HEK293 (cell line): ENCODE measurements around the gene PCDH15.
A peak's percentile ranks its signal among the peaks of the same experiment; 100 is the strongest.
"Not testable (repeated sequence)": the region's sequence is repeated elsewhere in the genome, so short reads cannot be mapped to it uniquely, and the experiment has no call there.

Experiments
- CTCF ChIA-PET: fragments of 350-600 bp; formaldehyde crosslinking; extraction: SDS; loops from one replicate; lab custom pipeline; 2021; ENCODE audit warnings: antibody characterized with exemption; lab: Yijun Ruan, JAX
- POLR2A ChIA-PET: fragments of 300-600 bp; formaldehyde crosslinking; extraction: SDS; loops from one replicate; lab custom pipeline; 2020; ENCODE audit warnings: antibody characterized with exemption, inconsistent platforms; lab: Yijun Ruan, JAX
- H3K27ac ChIP-seq: fragments of 200-500 bp; sonication (Bioruptor generic); 2 replicates; pipeline ENCODE4 v1.5.1; 2014; ENCODE audit warnings: low read depth, low read length, control low read depth, inconsistent platforms; ENCODE audit errors: extremely low read depth
- H3K36me3 ChIP-seq, 2 experiments: fragments of 200-500 bp in 1 of 2; sonication (Bioruptor generic) in 1 of 2; 1 replicate in 1 of 2; 2 replicates in 1 of 2; pipeline ENCODE4 v1.5.1; 2014 to 2017; ENCODE audit warnings: inconsistent platforms in 2 of 2, low read length in 2 of 2; ENCODE audit not compliant: control insufficient read depth in 2 of 2, insufficient read depth in 1 of 2
- H3K4me1 ChIP-seq: fragments of 200-500 bp; sonication (Bioruptor generic); 2 replicates; pipeline ENCODE4 v1.5.1; 2014; ENCODE audit warnings: mild to moderate bottlenecking, low read length, inconsistent platforms; ENCODE audit not compliant: control insufficient read depth, insufficient read depth
- H3K4me3 ChIP-seq: 2 replicates; pipeline ENCODE4 v1.5.1; 2011; ENCODE audit warnings: low read depth, mild to moderate bottlenecking, control low read depth, low read length, moderate library complexity
- H3K9me3 ChIP-seq: fragments of 200-500 bp; sonication (Bioruptor generic); 2 replicates; pipeline ENCODE4 v1.5.1; 2014; ENCODE audit warnings: low read depth, low read length, inconsistent platforms; ENCODE audit not compliant: control insufficient read depth, insufficient read depth
- BCL11B ChIP-seq: fragments of 450-650 bp; formaldehyde crosslinking; IDR thresholded peaks from 2 replicates; pipeline ENCODE4 v1.5.1; 2016; ENCODE audit warnings: low read depth, missing biosample characterization, missing genetic modification characterization
- GLI4 ChIP-seq: fragments of 450-650 bp; formaldehyde crosslinking; IDR thresholded peaks from 2 replicates; pipeline ENCODE4 v1.5.1; 2016; ENCODE audit warnings: missing biosample characterization, missing genetic modification characterization
- HIC1 ChIP-seq: fragments of 450-650 bp; formaldehyde crosslinking; IDR thresholded peaks from 2 replicates; pipeline ENCODE4 v1.5.1; 2016; ENCODE audit warnings: missing biosample characterization, missing genetic modification characterization
- KLF10 ChIP-seq: fragments of 450-650 bp; IDR thresholded peaks from 2 replicates; pipeline ENCODE4 v1.5.1; 2018; ENCODE audit warnings: missing biosample characterization, mild to moderate bottlenecking, missing genetic modification characterization
- ZEB2 ChIP-seq: fragments of 450-650 bp; formaldehyde crosslinking; IDR thresholded peaks from 2 replicates; pipeline ENCODE4 v1.5.1; 2016; ENCODE audit warnings: missing biosample characterization, missing genetic modification characterization
- ZFP41 ChIP-seq: fragments of 450-650 bp; formaldehyde crosslinking; IDR thresholded peaks from 2 replicates; pipeline ENCODE4 v1.5.1; 2016; ENCODE audit warnings: missing biosample characterization, missing genetic modification characterization, borderline replicate concordance
- ZNF169 ChIP-seq: fragments of 450-650 bp; formaldehyde crosslinking; IDR thresholded peaks from 2 replicates; pipeline ENCODE4 v1.5.1; 2016; ENCODE audit warnings: missing biosample characterization, missing genetic modification characterization
- ZNF221 ChIP-seq: fragments of 450-650 bp; formaldehyde crosslinking; IDR thresholded peaks from 2 replicates; pipeline ENCODE4 v1.5.1; 2017; ENCODE audit warnings: missing biosample characterization, missing genetic modification characterization, borderline replicate concordance
- ZNF24 ChIP-seq: fragments of 450-650 bp; formaldehyde crosslinking; IDR thresholded peaks from 2 replicates; pipeline ENCODE4 v1.5.1; 2016; ENCODE audit warnings: missing biosample characterization, missing genetic modification characterization
- ZNF335 ChIP-seq: fragments of 450-650 bp; formaldehyde crosslinking; conservative IDR thresholded peaks from 2 replicates; pipeline ENCODE4 v1.5.1; 2016; ENCODE audit warnings: missing biosample characterization, missing genetic modification characterization
- ZNF433 ChIP-seq: fragments of 450-650 bp; formaldehyde crosslinking; IDR thresholded peaks from 2 replicates; pipeline ENCODE4 v1.5.1; 2016; ENCODE audit warnings: missing biosample characterization, missing genetic modification characterization, low read depth
- ZNF544 ChIP-seq: fragments of 450-650 bp; formaldehyde crosslinking; IDR thresholded peaks from 2 replicates; pipeline ENCODE4 v1.5.0; 2017; ENCODE audit warnings: missing biosample characterization, missing genetic modification characterization
- ZNF548 ChIP-seq: fragments of 450-650 bp; formaldehyde crosslinking; IDR thresholded peaks from 2 replicates; pipeline ENCODE4 v1.5.1; 2016; ENCODE audit warnings: missing biosample characterization, missing genetic modification characterization
- ZNF610 ChIP-seq: fragments of 450-650 bp; formaldehyde crosslinking; IDR thresholded peaks from 2 replicates; pipeline ENCODE4 v1.5.1; 2016; ENCODE audit warnings: missing biosample characterization, missing genetic modification characterization, borderline replicate concordance
- ZNF654 ChIP-seq: fragments of 450-650 bp; formaldehyde crosslinking; IDR thresholded peaks from 2 replicates; pipeline ENCODE4 v1.5.1; 2016; ENCODE audit warnings: low read depth, missing biosample characterization, missing genetic modification characterization
- ZNF747 ChIP-seq: fragments of 450-650 bp; formaldehyde crosslinking; IDR thresholded peaks from 2 replicates; pipeline ENCODE4 v1.5.1; 2016; ENCODE audit warnings: missing biosample characterization, missing genetic modification characterization
- TF ChIP-seq, protein P1 (sequence below): fragments of 450-650 bp; formaldehyde crosslinking; IDR thresholded peaks from 2 replicates; pipeline ENCODE4 v1.5.1; 2016; ENCODE audit warnings: missing biosample characterization, missing genetic modification characterization

PCDH15 gene

DNA sequence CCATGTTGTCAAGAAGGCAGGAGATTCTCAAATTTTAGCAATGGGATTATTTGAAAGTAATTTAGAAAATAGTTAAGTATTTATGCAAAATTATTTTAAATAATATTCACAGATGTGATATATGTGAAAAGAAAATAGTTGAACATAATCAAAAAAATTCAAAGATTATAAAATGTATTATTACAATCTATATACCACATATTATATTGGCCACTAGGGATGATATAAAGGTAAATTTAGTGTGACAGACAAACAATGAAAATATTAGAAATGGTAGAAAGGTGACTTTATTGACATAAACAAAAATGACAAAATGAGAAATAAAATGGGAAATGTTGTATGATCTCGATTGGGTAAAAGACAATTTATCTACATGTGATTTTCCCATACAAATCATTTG lies 385.5 kb downstream of the PCDH15 start:
- Histone ChIP-seq H3K27ac (no peak overlapping the region), H3K9me3 (no peaks in the 10 kb centered on the region), H3K36me3 (no peaks in the 10 kb centered on the region), H3K4me3 (no peak overlapping the region), H3K4me1 (no peaks in the 10 kb centered on the region)
- POLR2A ChIA-PET: no interaction called here
- CTCF ChIA-PET: no interaction called here
- TF ChIP-seq GLI4 (no peak), ZFP41 (tag by site-specific recombination) (no peak), HIC1 (tag by site-specific recombination) (no peak), BCL11B (tag by site-specific recombination) (no peak), ZNF548 (tag by site-specific recombination) (no peak), ZNF544 (no peak), ZNF433 (tag by site-specific recombination) (no peak), ZNF169 (no peak), ZEB2 (tag by site-specific recombination) (no peak), KLF10 (no peak), ZNF335 (tag by site-specific recombination) (no peak), ZNF221 (no peak)
- TF ChIP-seq, protein P1, sequence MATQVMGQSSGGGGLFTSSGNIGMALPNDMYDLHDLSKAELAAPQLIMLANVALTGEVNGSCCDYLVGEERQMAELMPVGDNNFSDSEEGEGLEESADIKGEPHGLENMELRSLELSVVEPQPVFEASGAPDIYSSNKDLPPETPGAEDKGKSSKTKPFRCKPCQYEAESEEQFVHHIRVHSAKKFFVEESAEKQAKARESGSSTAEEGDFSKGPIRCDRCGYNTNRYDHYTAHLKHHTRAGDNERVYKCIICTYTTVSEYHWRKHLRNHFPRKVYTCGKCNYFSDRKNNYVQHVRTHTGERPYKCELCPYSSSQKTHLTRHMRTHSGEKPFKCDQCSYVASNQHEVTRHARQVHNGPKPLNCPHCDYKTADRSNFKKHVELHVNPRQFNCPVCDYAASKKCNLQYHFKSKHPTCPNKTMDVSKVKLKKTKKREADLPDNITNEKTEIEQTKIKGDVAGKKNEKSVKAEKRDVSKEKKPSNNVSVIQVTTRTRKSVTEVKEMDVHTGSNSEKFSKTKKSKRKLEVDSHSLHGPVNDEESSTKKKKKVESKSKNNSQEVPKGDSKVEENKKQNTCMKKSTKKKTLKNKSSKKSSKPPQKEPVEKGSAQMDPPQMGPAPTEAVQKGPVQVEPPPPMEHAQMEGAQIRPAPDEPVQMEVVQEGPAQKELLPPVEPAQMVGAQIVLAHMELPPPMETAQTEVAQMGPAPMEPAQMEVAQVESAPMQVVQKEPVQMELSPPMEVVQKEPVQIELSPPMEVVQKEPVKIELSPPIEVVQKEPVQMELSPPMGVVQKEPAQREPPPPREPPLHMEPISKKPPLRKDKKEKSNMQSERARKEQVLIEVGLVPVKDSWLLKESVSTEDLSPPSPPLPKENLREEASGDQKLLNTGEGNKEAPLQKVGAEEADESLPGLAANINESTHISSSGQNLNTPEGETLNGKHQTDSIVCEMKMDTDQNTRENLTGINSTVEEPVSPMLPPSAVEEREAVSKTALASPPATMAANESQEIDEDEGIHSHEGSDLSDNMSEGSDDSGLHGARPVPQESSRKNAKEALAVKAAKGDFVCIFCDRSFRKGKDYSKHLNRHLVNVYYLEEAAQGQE (tag by site-specific recombination): no peak

DNA sequence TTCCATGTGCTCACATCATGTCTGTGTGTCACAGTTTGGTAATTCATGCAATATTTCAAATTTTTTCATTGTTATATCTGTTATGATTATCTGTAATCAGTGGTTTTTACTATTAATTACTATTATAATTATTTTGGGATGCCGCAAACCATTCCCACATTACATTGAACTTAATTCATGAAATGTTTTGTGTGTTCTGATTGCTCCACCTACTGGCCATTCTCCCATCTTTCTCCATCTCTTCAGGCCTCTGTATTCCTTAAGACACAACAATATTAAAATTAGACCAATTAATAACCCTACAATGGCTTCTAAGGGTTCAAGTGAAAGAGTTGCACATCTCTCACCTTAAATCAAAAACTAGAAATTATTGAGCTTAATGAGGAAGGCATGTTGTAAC lies 398.5 kb downstream of the PCDH15 start:
- Histone ChIP-seq H3K4me1 (no peaks in the 10 kb centered on the region), H3K9me3 (no peaks in the 10 kb centered on the region), H3K36me3 (no peaks in the 10 kb centered on the region), H3K27ac (no peak overlapping the region), H3K4me3 (no peak overlapping the region)
- TF ChIP-seq ZNF654 (tag by site-specific recombination): peak; percentile 15; the same call in 1 of the 2 replicates
- no peak for TF ChIP-seq ZNF24 (tag by site-specific recombination)
- ChIA-PET POLR2A (no interaction called here), CTCF (interaction anchor here (0.6 to 1.1 kb wide), 5 partner anchors 37 to 1962 kb away, joined by 3 to 4 read pairs (median 3); no protein-coding TSS in a partner anchor)

DNA sequence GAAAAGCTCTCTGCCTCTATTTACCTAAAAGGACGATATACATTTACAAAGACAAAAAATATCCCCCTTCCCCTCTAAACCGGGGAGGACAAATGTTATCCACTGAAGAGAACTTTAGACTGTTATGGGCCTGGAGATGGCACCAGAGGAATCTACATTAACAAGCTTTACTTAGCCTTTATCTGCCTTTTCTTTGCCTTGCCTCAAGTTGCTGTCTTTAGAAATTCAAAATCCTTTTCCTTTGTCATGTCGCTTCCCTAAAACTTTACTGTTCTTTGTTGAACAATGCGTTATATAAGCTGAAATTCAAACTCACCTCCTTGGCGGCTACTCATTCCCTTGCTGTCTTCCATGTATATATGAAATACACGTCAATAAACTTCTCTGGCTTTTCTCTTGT lies 405.0 kb downstream of the PCDH15 start:
- POLR2A ChIA-PET: no interaction called here
- no peak overlapping the region for H3K4me3 ChIP-seq
- CTCF ChIA-PET: no interaction called here
- no peaks in the 10 kb centered on the region for H3K4me1 ChIP-seq
- no peaks in the 10 kb centered on the region for H3K36me3 ChIP-seq
- TF ChIP-seq ZNF610 (tag by site-specific recombination) (no peak), ZNF747 (tag by site-specific recombination) (no peak)
- no peaks in the 10 kb centered on the region for H3K9me3 ChIP-seq
- no peak overlapping the region for H3K27ac ChIP-seq

GRCh38 chr10:54394598-54394997 lies 406.4 kb downstream of the PCDH15 start:
- H3K4me3 ChIP-seq, H3K27ac ChIP-seq, H3K9me3 ChIP-seq, POLR2A ChIA-PET, CTCF ChIA-PET, H3K4me1 ChIP-seq, H3K36me3 ChIP-seq: not testable (repeated sequence)
